Measurements from ENCODE around the gene TMEM181. TPM values are rescaled to one million over a fixed set of nuclear protein-coding genes. Genes with fewer than 3 reads are reported as not detected.
"Not testable (repeated sequence)": the region's sequence is repeated elsewhere in the genome, so short reads cannot be mapped to it uniquely, and the experiment has no call there.

TMEM181 gene
- total and polyA plus RNA-seq, 2 experiments from 2014 or later = 11.9 to 25.2 TPM

DNA sequence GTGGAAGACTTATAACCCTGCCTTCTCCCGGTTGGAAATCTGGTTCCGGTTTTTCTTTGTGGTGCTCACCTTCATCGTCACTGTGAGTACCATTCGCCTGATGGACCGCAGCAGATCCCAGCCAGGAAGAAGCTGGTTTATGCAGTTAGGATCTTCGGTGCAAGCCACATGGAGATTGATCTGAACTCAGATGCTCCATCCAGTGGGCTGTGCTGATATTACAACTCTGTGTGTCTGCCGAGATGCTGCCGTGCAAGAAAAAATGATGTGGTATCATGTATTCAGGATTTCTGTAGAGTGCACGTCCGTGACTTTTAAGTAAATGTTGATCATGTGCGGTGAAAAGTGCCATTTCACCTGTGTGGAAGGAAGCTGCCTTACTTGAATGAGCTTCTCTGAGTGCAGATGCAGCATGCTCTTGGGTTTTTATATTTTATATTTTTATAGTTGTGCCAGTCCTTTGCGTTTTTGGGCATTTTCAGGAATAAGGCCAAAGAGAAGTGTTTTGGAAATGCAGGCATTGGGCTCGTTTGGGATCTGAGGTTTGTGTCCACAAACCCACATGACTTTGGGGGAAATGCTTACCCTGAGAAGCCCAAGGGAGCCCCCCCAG, 45.5 kb downstream of the TMEM181 start:
- H3K4me3 Mint-ChIP-seq = no peak overlapping the region
- Histone ChIP-seq H3K27me3 (ENCODE audit: insufficient read depth) (no peaks in the 10 kb centered on the region), H3F3A (replicated peaks; ENCODE audit: low read depth) (no peaks in the 10 kb centered on the region; the same call in 1 of the 2 replicates), H3K79me2 (replicated peaks; ENCODE audit: insufficient read depth) (0 out of 2 replicates have a peak, but pooled peaks cover 3% of the 10 kb centered on the region), H3K4me2 (no peak overlapping the region), H3K9me2 (ENCODE audit: insufficient read depth) (no peaks in the 10 kb centered on the region), H3K4me3 (no peak overlapping the region), H4K20me1 (replicated peaks; ENCODE audit: insufficient read depth) (peaks cover 10% of the 10 kb centered on the region; the same call in 1 of the 2 replicates), H3K36me3 (ENCODE audit: insufficient read depth) (peaks cover 4% of the 10 kb centered on the region), H3K27ac (ENCODE audit: low read depth) (no peak overlapping the region), H3K4me1 (ENCODE audit: insufficient read depth) (no peaks in the 10 kb centered on the region), H2AFZ (no peak overlapping the region)
- ATAC-seq (peak; percentile 93), DNase-seq (ENCODE audit: low spot score) (peak; percentile 91)
- no peaks in the 10 kb centered on the region; the same call in 2 of the 3 replicates for H3K9me3 Mint-ChIP-seq
- H3K4me1 Mint-ChIP-seq = no peaks in the 10 kb centered on the region
- H3K27me3 Mint-ChIP-seq (ENCODE audit: insufficient read depth, low read depth, poor library complexity) = peaks cover 2% of the 10 kb centered on the region
- H3K36me3 Mint-ChIP-seq (ENCODE audit: low read depth) = peaks cover 49% of the 10 kb centered on the region
- TF ChIP-seq ZNF462 (CRISPR knock-in tag; IDR thresholded peaks at IDR 0.05) = no peak
- TF ChIP-seq, protein P1, sequence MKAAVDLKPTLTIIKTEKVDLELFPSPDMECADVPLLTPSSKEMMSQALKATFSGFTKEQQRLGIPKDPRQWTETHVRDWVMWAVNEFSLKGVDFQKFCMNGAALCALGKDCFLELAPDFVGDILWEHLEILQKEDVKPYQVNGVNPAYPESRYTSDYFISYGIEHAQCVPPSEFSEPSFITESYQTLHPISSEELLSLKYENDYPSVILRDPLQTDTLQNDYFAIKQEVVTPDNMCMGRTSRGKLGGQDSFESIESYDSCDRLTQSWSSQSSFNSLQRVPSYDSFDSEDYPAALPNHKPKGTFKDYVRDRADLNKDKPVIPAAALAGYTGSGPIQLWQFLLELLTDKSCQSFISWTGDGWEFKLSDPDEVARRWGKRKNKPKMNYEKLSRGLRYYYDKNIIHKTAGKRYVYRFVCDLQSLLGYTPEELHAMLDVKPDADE (IDR thresholded peaks at IDR 0.05) = no peak
- TF ChIP-seq, protein P2, sequence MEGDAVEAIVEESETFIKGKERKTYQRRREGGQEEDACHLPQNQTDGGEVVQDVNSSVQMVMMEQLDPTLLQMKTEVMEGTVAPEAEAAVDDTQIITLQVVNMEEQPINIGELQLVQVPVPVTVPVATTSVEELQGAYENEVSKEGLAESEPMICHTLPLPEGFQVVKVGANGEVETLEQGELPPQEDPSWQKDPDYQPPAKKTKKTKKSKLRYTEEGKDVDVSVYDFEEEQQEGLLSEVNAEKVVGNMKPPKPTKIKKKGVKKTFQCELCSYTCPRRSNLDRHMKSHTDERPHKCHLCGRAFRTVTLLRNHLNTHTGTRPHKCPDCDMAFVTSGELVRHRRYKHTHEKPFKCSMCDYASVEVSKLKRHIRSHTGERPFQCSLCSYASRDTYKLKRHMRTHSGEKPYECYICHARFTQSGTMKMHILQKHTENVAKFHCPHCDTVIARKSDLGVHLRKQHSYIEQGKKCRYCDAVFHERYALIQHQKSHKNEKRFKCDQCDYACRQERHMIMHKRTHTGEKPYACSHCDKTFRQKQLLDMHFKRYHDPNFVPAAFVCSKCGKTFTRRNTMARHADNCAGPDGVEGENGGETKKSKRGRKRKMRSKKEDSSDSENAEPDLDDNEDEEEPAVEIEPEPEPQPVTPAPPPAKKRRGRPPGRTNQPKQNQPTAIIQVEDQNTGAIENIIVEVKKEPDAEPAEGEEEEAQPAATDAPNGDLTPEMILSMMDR (conservative IDR thresholded peaks at IDR 0.05; ENCODE audit: low read depth in 2 of 2) = peak; percentile 73 to 74
- no peak for TF ChIP-seq ZNF331 (CRISPR knock-in tag; IDR thresholded peaks at IDR 0.05; ENCODE audit: low read depth)
- H3K27ac Mint-ChIP-seq = no peak overlapping the region

DNA sequence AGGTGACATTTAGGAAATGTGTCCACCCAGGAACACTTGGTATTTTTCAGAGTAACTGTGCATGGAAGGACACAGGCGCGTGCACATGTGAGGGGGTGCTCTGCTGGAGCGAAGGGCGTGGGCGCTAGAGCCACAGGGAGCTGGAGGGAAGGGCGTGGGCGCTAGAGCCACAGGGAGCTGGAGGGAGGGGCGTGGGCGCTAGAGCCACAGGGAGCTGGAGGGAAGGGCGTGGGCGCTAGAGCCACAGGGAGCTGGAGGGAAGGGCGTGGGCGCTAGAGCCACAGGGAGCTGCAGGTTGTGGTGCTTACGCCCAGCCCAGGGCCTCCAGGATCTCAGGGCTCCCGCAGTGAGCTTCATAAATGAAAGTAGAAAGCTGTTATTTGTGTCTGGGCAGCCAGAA, 46.1 kb downstream of the TMEM181 start:
- H3K4me2 ChIP-seq; H3K4me1 ChIP-seq (ENCODE audit: insufficient read depth); H3K4me3 ChIP-seq; H3K4me3 Mint-ChIP-seq; ATAC-seq; H3K9me2 ChIP-seq (ENCODE audit: insufficient read depth); H3K36me3 ChIP-seq (ENCODE audit: insufficient read depth); H3K27ac ChIP-seq (ENCODE audit: low read depth); H3K9me3 Mint-ChIP-seq; H3K27me3 Mint-ChIP-seq (ENCODE audit: insufficient read depth, low read depth, poor library complexity); H3K27ac Mint-ChIP-seq; H3F3A ChIP-seq (replicated peaks; ENCODE audit: low read depth); H3K27me3 ChIP-seq (ENCODE audit: insufficient read depth); DNase-seq (ENCODE audit: low spot score); H3K79me2 ChIP-seq (replicated peaks; ENCODE audit: insufficient read depth); H3K4me1 Mint-ChIP-seq; H2AFZ ChIP-seq: not testable (repeated sequence)
- peaks cover 10% of the 10 kb centered on the region; the same call in 1 of the 2 replicates for H4K20me1 ChIP-seq (replicated peaks; ENCODE audit: insufficient read depth)
- peaks cover 51% of the 10 kb centered on the region for H3K36me3 Mint-ChIP-seq (ENCODE audit: low read depth)

All from GM23338 (cell line).